Endothelial cell of umbilical vein (primary cell): ENCODE measurements around the gene CLNK.

Experiments
- CTCF ChIP-seq, 2 donors: IDR thresholded peaks; 1 replicate in 1 of 2; 2 replicates in 1 of 2; pipeline ENCODE4 v1.5.1; 2011; ENCODE audit warnings: low read length in 2 of 2, mild to moderate bottlenecking in 2 of 2, moderate library complexity in 2 of 2, control low read depth in 1 of 2, inconsistent platforms in 1 of 2, low read depth in 1 of 2; ENCODE audit not compliant: insufficient read depth in 1 of 2; ENCODE audit errors: extremely low read depth in 1 of 2
- EZH2 ChIP-seq: IDR thresholded peaks from 2 replicates; pipeline ENCODE4 v1.6.1; 2012; ENCODE audit warnings: borderline replicate concordance, low read depth, mild to moderate bottlenecking, moderate library complexity, low read length, inconsistent platforms; ENCODE audit not compliant: severe bottlenecking
- GATA2 ChIP-seq: IDR thresholded peaks from 2 replicates; pipeline ENCODE4 v1.7.0; 2011; ENCODE audit warnings: low read depth, mild to moderate bottlenecking, moderate library complexity, mixed read lengths, low read length; ENCODE audit not compliant: insufficient read length, insufficient read depth
- JUN ChIP-seq: IDR thresholded peaks from 2 replicates; pipeline ENCODE4 v1.6.1; 2011; ENCODE audit warnings: borderline replicate concordance, low read depth; ENCODE audit not compliant: insufficient read length, insufficient read depth
- MAX ChIP-seq: IDR thresholded peaks from 2 replicates; pipeline ENCODE4 v1.6.1; 2011; ENCODE audit not compliant: insufficient read depth, insufficient read length
- MYC ChIP-seq: IDR thresholded peaks from one replicate; pipeline ENCODE4 v1.6.1; 2011; ENCODE audit warnings: mild to moderate bottlenecking, low read depth, low read length
- POLR2A ChIP-seq: IDR thresholded peaks from 2 replicates; pipeline ENCODE4 v1.6.1; 2012; ENCODE audit warnings: low read depth, mild to moderate bottlenecking, control low read depth, low read length
- POLR2AphosphoS5 ChIP-seq: IDR thresholded peaks from 2 replicates; pipeline ENCODE4 v1.6.1; 2012; ENCODE audit warnings: low read depth, mild to moderate bottlenecking, control low read depth, low read length, moderate library complexity; ENCODE audit not compliant: insufficient read depth

GRCh38 chr4:10703156-10703555, 18.6 kb upstream of the CLNK start:
- no peak for TF ChIP-seq CTCF (IDR thresholded peaks at IDR 0.05; ENCODE audit: extremely low read depth in 1 of 2, insufficient read depth in 1 of 2, low read depth in 1 of 2, low read length in 2 of 2)
- TF ChIP-seq POLR2AphosphoS5: no peak
- no peak for TF ChIP-seq JUN
- no peak for TF ChIP-seq POLR2A
- TF ChIP-seq MYC: no peak
- no peak for TF ChIP-seq EZH2
- TF ChIP-seq MAX: no peak
- no peak for TF ChIP-seq GATA2
